ENCODE results near the gene BRD1.

BRD1 gene

GRCh38 chr22:49800408-49801238 lies 27.1 kb downstream of the BRD1 start:
- DNase-seq, result no peak

DNA sequence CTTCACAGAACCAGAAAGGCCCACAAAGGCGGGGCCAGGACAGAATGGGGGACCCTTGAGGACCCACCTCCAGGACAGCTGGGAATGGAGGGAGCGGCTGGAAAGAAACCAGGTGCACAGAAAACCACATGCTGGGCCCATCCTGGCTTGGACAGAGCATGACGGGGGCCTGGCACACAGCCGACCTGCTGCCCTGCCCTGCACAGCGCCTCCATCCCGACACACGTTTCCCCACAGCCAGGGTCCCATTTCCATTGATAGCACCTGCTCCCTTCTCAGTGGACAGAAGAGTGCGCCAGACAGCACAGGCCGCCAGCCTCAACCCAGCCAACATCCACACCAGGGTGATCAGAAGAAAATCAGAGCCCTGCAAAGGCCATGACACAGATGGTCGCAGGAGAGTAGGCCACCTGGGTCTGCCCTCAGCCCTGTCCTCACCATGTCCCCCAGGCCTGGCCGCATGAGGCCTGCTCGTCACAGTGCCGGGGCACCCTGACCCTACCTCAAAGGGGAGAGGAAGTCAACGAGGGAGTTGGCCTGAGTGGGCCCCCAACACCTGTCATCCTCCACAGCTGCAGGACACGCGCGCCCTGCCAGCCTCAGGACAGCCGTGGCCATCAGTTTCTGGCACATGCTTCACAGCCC lies 28.1 kb downstream of the BRD1 start:
- DNase-seq, result no peak

DNA sequence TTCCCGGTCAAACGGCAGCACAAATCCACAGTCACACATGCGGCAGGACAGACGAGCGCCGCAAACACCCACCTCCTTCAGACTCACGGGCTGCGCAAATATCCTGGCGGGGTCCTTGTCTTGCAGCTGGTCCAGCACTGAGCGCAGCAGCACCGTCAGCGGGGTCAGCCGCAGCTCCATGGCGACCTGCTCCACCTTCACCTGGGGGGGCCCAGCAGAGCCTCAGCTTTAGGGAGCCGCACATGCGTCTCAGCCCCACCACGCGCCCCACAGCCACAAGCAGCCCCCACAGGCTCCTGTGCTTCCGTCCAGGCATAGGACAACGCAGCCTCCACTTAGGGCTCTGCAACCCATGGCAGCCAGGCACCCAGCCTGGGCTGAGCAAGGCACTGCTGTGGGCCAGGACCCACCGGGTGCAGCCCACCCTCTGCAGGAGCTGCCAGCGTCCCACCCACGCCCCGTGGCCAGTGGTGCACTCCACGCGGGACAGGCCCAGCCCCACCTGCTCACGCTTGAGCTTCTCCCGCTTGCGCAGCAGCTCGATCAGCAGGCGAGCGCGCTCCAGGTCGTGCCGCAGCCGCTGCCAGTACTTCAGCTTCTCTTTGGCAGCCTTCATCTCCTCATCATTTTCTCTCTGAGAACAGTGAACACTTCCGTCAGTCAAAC lies 29.1 kb downstream of the BRD1 start:
- DNase-seq, result no peak

DNA sequence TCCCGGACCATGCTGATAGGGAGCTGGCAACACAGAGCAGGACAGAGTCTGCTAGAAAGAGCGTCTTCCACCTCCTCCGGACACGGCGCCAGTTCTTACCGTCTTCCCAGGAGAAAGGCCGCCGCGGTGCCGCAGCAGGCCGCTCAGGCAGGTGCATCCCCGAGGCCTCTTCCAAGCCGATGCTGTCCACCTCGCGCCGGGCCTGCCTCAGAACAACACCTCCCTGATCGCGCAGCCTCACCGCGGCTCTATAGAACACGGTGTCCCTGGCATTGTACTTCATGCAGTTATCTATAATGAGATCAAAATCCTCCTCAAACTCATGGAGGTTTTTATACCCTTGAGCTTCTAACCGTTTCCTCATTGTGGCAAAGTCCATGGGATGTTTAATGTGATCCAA lies 30.0 kb downstream of the BRD1 start:
- DNase-seq, result no peak

- no peak for DNase-seq
Observed at GRCh38 chr22:49796596-49797270, 30.9 kb downstream of the BRD1 start.

- no peak for DNase-seq
Observed at GRCh38 chr22:49795521-49795920, 32.2 kb downstream of the BRD1 start.

- no peak for DNase-seq
Observed at GRCh38 chr22:49793871-49794270, 33.8 kb downstream of the BRD1 start.

- DNase-seq, result no peak
Observed at GRCh38 chr22:49793296-49793695, 34.4 kb downstream of the BRD1 start.

GRCh38 chr22:49792107-49792506 lies 35.6 kb downstream of the BRD1 start:
- DNase-seq, result no peak

GRCh38 chr22:49791682-49792081 lies 36.0 kb downstream of the BRD1 start:
- DNase-seq, result no peak

GRCh38 chr22:49790912-49791311 lies 36.8 kb downstream of the BRD1 start:
- DNase-seq, result no peak

GRCh38 chr22:49789289-49790141 lies 38.2 kb downstream of the BRD1 start:
- DNase-seq, result no peak

DNA sequence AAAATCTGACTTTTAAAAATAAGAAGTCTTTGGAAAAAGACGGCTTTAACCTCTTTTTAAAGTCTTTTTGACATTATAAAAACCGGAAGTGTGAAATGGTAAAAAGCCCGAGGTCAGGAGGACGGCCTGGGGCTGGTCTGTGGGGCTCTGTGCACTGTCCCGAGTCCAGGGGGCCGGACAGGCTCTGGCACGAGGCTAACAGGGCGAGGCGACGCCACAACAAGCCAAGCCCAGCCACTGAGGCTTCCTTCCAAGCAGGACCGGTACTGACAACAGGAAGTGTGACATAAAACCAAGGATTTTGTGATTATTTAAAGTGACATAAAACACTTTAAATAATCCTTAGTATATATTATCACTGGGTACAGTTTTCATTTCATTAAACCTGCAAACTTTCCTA lies 39.2 kb downstream of the BRD1 start:
- no peak for DNase-seq

DNA sequence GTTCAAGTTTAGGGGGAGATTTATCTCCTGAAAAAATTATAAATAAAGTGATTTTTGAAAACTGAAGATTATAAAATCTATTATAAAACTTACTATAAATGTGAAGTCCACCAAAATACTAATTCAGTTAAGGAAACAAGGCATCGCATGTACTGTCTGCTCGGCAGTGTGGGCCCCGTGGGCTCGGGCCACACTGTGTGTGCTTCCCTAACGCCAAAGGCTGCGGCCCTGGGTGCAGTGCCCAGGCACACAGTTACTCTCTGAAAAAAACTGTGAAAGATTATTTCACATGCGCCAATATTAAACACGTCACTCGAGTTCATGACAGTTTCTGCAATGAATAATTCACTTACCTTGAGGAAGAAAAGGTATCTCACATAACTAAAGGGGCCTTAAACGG lies 39.8 kb downstream of the BRD1 start:
- no peak for DNase-seq

GRCh38 chr22:49786976-49787706 lies 40.5 kb downstream of the BRD1 start:
- no peak for DNase-seq

- no peak for DNase-seq
Observed at GRCh38 chr22:49785841-49786471, 41.7 kb downstream of the BRD1 start.

DNA sequence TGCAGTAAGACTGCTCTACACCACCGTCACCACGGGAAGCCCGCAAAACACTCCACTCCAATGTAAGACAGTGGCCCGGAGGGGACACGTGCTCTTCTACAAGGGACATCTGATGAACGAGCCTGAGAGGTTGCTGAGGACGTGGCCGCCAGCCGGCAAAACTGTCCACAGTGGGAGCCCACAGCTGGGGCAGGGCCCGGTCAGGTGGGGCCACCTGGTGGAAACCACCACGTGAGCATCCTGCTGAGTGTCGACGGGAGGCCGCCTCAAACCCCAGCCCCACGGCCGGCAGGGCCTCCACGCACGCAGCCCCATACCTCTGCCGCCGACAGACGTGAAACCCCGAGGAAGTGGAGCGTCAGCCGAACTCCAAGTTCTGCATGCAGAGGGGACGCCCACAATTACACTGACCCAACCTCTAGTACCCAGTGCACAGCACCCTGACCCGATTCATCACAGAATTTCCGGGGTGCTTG lies 42.6 kb downstream of the BRD1 start:
- DNase-seq, result no peak

DNA sequence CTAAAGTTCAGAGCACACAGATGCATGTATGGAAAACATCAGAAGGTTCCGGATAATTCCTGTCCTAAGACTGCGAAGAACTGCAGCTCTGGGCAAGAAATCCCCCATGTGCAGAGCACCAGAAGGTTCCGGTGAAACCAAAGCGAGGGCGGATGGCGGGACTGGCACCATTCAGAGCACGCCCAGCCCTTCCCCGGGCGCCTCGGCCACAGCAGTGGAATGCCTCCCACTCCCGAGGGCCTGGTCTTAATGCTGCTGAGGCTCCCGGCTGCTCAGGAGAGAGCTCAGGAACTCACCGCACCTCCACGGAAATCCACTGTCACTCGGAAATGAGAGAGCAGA lies 43.1 kb downstream of the BRD1 start:
- DNase-seq, result no peak

GRCh38 chr22:49783926-49784629 lies 43.6 kb downstream of the BRD1 start:
- no peak for DNase-seq

DNA sequence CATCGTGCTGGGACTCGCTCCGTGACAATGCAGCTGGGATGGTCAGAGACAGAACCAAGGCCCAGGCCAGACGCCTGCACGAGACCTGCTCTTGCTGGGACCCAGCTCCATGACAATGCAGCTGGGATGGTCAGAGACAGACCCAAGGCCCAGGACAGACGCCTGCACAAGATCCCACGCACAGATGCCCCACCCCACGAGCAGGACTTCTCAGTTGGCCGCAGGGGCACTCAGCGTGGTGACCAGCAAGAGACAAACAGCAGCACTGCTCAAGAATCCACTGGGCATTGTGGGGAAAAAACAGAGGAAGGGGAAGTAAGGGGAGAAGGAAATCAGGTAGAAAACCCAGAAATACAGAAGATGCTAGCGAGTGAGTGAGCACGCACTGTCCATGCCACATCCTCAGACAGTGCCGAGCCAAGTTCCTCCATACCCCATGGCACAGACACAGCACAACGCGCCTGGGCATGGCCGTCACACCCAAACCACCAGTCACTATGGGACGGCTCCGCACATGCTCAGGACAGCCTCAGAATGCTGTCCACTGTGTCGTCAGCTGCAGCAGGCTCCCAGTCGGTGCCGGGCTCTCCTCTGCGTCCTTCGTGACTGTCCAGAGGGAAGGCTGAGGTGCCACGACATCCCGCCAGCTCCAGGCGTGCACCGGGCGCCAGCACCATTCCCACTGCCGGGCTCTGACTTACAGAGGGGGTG lies 44.5 kb downstream of the BRD1 start:
- DNase-seq, result no peak
